Measurements from ENCODE around the gene TASOR.

TASOR gene

GRCh38 chr3:56691165-56692000 is 8.3 kb upstream of the TASOR start:
- DNase-seq (ENCODE audit: low read depth in 1 of 2, low spot score in 1 of 2): no peak
- Histone ChIP-seq H3K27me3 (ENCODE audit: insufficient read depth, poor library complexity, severe bottlenecking) (no peaks in the 10 kb centered on the region), H3K4me3 (replicated peaks; ENCODE audit: insufficient read depth, low read length) (no peak overlapping the region), H3K27ac (replicated peaks) (no peak overlapping the region)
- no peak for TF ChIP-seq CTCF (IDR thresholded peaks at IDR 0.05; ENCODE audit: insufficient read depth, low read length)
- no peak for TF ChIP-seq SPI1 (IDR thresholded peaks at IDR 0.05; ENCODE audit: borderline replicate concordance, low read depth)
- TF ChIP-seq, protein P1, sequence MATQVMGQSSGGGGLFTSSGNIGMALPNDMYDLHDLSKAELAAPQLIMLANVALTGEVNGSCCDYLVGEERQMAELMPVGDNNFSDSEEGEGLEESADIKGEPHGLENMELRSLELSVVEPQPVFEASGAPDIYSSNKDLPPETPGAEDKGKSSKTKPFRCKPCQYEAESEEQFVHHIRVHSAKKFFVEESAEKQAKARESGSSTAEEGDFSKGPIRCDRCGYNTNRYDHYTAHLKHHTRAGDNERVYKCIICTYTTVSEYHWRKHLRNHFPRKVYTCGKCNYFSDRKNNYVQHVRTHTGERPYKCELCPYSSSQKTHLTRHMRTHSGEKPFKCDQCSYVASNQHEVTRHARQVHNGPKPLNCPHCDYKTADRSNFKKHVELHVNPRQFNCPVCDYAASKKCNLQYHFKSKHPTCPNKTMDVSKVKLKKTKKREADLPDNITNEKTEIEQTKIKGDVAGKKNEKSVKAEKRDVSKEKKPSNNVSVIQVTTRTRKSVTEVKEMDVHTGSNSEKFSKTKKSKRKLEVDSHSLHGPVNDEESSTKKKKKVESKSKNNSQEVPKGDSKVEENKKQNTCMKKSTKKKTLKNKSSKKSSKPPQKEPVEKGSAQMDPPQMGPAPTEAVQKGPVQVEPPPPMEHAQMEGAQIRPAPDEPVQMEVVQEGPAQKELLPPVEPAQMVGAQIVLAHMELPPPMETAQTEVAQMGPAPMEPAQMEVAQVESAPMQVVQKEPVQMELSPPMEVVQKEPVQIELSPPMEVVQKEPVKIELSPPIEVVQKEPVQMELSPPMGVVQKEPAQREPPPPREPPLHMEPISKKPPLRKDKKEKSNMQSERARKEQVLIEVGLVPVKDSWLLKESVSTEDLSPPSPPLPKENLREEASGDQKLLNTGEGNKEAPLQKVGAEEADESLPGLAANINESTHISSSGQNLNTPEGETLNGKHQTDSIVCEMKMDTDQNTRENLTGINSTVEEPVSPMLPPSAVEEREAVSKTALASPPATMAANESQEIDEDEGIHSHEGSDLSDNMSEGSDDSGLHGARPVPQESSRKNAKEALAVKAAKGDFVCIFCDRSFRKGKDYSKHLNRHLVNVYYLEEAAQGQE (IDR thresholded peaks at IDR 0.05; ENCODE audit: insufficient replicate concordance, low read depth): no peak
- no peak for TF ChIP-seq GABPA (IDR thresholded peaks at IDR 0.05; ENCODE audit: low read depth)
- TF ChIP-seq POLR2AphosphoS5 (IDR thresholded peaks at IDR 0.05; ENCODE audit: low read depth): no peak

GRCh38 chr3:56689303-56689702 is 6.2 kb upstream of the TASOR start:
- Histone ChIP-seq H3K4me3 (replicated peaks; ENCODE audit: insufficient read depth, low read length) (no peak overlapping the region), H3K27ac (replicated peaks) (no peak overlapping the region), H3K27me3 (ENCODE audit: insufficient read depth, poor library complexity, severe bottlenecking) (no peaks in the 10 kb centered on the region)
- TF ChIP-seq CTCF (IDR thresholded peaks at IDR 0.05; ENCODE audit: insufficient read depth, low read length) (no peak), GABPA (IDR thresholded peaks at IDR 0.05; ENCODE audit: low read depth) (no peak), SPI1 (IDR thresholded peaks at IDR 0.05; ENCODE audit: borderline replicate concordance, low read depth) (no peak), POLR2AphosphoS5 (IDR thresholded peaks at IDR 0.05; ENCODE audit: low read depth) (no peak)
- TF ChIP-seq, protein P1 (IDR thresholded peaks at IDR 0.05; ENCODE audit: insufficient replicate concordance, low read depth): no peak
- DNase-seq (ENCODE audit: low read depth in 1 of 2, low spot score in 1 of 2): no peak

DNA sequence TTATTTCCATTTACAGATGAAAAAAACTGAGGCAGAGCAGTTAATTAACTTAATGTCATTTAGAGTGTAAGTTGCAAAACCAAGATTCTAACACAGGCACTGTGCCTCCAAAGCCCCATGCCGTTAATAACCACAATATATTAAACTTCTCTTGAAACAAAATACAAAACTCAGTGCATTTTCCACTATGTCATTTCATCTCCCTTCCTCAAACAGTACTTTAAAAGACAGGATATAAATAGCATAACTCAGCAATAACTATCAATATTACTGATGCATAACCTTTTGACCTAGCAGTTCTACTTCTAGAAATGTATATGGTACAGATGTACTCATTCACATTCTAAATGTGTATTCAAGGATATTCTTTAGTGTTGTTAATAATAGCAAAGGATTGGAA is 5.1 kb upstream of the TASOR start:
- H3K27me3 ChIP-seq (ENCODE audit: insufficient read depth, poor library complexity, severe bottlenecking): no peaks in the 10 kb centered on the region
- DNase-seq (ENCODE audit: low read depth in 1 of 2, low spot score in 1 of 2): no peak
- TF ChIP-seq GABPA (IDR thresholded peaks at IDR 0.05; ENCODE audit: low read depth): no peak
- TF ChIP-seq SPI1 (IDR thresholded peaks at IDR 0.05; ENCODE audit: borderline replicate concordance, low read depth): no peak
- TF ChIP-seq, protein P1 (IDR thresholded peaks at IDR 0.05; ENCODE audit: insufficient replicate concordance, low read depth): no peak
- TF ChIP-seq CTCF (IDR thresholded peaks at IDR 0.05; ENCODE audit: insufficient read depth, low read length): no peak
- TF ChIP-seq POLR2AphosphoS5 (IDR thresholded peaks at IDR 0.05; ENCODE audit: low read depth): no peak
- H3K27ac ChIP-seq (replicated peaks): no peak overlapping the region
- H3K4me3 ChIP-seq (replicated peaks; ENCODE audit: insufficient read depth, low read length): no peak overlapping the region
